HG03097 (cell line): ENCODE results near the gene TRIM51.
"Not testable (repeated sequence)": the region's sequence is repeated elsewhere in the genome, so short reads cannot be mapped to it uniquely, and the experiment has no call there.

Source experiments
- ATAC-seq: cut with Tn5 transposase; IDR thresholded peaks from one replicate; pipeline ENCODE4 v1.9.1; 2021; ENCODE audit not compliant: unreplicated experiment, low FRiP score

Gene TRIM51, protein sequence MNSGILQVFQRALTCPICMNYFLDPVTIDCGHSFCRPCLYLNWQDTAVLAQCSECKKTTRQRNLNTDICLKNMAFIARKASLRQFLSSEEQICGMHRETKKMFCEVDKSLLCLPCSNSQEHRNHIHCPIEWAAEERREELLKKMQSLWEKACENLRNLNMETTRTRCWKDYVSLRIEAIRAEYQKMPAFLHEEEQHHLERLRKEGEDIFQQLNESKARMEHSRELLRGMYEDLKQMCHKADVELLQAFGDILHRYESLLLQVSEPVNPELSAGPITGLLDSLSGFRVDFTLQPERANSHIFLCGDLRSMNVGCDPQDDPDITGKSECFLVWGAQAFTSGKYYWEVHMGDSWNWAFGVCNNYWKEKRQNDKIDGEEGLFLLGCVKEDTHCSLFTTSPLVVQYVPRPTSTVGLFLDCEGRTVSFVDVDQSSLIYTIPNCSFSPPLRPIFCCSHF

DNA sequence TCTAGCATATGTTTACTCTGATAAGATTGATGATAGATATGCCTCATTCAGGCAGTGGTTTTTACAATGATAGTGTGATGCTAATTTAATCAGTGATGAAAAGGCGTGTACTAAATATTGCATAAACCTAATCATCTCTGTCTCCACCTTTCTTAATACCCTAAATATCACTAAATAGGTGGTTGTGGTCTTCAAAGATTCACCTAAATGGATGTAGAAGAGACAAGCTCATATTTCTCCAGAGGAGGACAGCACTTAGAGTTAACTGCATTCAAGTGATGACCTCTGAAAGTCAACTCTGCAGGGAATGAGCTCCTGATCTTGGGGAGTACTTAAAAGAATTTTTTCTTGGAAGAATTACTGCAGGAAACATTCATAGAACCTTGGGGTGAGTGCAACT is at the start of gene TRIM51:
Gene TRIM51, plus strand, starts transcription at position 301 of the 400 bp plus-strand sequence. CDS start 2,132 bp downstream, outside the sequence.
- ATAC-seq, result not testable (repeated sequence)

DNA sequence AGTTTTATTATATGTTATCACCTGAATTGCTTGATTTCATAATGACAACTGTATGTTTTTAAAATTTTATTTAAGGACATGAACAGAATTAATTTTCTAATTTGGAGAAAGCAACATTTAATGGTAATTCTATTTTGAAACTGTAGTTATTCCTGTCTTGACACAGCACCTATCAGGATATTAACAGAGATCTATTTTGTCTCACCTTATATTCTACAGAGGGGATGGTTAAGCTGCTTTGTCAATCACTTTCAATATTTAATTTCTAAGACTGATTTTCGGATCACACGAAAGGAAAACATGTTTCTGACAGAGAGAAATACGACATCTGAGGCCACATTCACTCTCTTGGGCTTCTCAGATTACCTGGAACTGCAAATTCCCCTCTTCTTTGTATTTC is 44.6 kb upstream of the TRIM51 start, which contains the start of gene OR5D16:
Gene OR5D16, plus strand, starts transcription at position 301 of the 400 bp plus-strand sequence. Its CDS starts 0 bp downstream, at position 301.
- ATAC-seq, result no peak

- ATAC-seq, result no peak
Measured at GRCh38 chr11:55847453-55847852, 35.6 kb upstream of the TRIM51 start.

DNA sequence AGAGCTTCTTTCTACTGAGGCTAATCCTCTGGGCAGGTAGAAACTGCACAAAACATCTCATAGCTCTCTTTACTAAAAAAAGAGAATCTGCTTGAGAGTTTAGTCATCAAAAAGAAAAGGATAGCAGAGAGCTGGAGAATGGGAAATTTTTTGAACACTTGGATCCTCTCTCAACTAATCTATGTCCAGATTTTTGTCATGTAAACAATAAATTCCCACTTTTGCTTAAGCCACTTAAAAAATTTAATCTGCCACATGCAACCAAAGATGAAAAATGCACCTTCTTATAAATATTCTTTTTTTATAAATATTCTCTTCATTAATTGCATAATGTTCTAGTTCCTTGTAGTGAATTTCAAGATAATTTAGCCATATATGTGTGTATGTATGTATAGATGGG is 34.1 kb upstream of the TRIM51 start:
- no peak for ATAC-seq

- ATAC-seq, result no peak
Measured at GRCh38 chr11:55852141-55852540, 31.0 kb upstream of the TRIM51 start.

DNA sequence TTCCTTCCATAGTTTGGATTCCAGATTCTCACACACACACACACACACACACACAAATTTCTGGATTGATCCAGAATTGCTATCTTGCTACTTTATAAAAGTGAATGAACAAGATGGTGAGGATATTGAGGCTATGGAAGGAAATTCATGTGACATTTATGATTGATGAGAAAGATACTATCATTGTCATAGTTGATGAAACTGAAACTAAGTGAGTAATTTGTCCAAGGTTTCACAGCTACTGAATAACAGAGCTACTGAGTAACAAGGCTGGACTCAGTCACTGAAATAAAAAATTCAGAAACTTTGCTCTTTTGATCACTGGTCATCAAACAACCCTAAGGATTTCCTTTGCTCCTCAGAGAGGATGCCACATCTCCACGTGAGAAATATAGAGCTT is 28.4 kb upstream of the TRIM51 start:
- ATAC-seq, result no peak

- ATAC-seq, result not testable (repeated sequence)
Measured at GRCh38 chr11:55867354-55867753, 15.7 kb upstream of the TRIM51 start.

GRCh38 chr11:55872731-55873130 is 10.4 kb upstream of the TRIM51 start:
- ATAC-seq, result not testable (repeated sequence)

- ATAC-seq, result not testable (repeated sequence)
Measured at GRCh38 chr11:55873146-55873545, 10.0 kb upstream of the TRIM51 start.

DNA sequence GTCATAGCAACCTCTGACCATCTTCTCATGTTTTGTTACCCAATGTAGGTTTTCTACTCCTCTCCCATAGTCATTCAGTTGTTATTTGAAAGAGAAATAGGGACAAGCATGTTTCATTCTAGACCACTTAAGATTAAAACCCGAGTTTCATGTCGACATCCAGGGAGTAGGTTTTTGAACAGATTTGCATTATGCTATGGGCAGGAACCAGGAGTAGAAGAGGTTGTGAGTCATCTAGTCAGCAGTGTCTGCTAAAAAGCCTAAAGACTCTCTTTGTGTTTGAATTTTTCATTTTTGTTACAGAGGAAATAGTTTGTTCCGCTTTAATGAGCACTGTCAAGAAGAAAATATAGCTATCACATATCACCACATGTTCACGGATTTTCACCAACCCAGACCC is 1.9 kb downstream of the TRIM51 start:
- not testable (repeated sequence) for ATAC-seq

DNA sequence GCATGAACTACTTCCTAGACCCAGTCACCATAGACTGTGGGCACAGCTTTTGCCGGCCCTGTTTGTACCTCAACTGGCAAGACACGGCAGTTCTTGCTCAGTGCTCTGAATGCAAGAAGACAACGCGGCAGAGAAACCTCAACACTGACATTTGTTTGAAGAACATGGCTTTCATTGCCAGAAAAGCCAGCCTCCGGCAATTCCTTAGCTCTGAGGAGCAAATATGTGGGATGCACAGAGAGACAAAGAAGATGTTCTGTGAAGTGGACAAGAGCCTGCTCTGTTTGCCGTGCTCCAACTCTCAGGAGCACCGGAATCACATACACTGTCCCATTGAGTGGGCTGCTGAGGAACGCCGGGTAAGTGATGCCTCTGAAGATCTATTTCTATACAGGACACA is 2.4 kb downstream of the TRIM51 start:
- ATAC-seq, result not testable (repeated sequence)

GRCh38 chr11:55895216-55895615 is 12.1 kb downstream of the TRIM51 start:
- no peak for ATAC-seq

- no peak for ATAC-seq
Measured at GRCh38 chr11:55902308-55902707, 19.2 kb downstream of the TRIM51 start.

DNA sequence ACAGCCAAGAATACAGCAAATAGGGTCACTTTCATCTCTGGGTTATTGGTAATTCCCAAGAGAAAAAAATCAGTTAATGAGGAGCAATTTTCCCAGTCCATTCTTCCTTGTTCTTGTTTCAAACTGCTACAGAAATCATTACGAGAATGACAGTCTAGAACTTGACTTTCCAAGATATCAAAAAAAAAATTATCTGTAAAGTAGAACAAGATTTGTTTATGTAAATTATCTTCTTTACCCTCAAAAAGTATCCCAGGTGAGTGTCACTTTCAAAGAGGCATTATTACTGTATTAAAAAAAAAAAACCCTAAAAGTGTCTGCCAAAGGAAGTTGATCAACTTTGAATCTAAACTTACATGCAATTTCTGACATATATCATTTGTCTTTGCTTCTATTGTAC is 31.4 kb downstream of the TRIM51 start, which contains the start of gene OR5W2:
Gene OR5W2, minus strand, starts transcription at position 101 of the 400 bp plus-strand sequence. Its CDS starts 0 bp downstream, at position 101.
- no peak for ATAC-seq

DNA sequence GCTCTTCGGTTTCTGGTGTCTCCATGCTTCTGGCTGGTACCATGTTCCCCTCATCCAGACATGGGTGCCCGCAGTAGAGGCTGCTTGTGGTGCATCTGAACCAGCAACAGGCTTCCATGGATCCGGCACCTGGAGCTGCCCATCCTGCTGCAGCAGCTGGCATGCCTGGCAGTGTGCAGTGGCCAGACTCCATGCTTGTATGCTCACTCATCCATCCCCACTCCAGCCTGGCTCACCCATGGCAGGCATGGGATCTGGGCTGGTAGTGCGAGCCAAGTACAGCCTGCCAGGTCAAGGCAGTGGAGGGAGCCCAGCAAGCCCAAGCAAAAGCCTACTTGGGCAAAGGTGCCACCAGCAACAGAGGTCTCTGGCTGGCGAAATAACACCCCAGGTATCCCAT is 37.4 kb downstream of the TRIM51 start:
- no peak for ATAC-seq

DNA sequence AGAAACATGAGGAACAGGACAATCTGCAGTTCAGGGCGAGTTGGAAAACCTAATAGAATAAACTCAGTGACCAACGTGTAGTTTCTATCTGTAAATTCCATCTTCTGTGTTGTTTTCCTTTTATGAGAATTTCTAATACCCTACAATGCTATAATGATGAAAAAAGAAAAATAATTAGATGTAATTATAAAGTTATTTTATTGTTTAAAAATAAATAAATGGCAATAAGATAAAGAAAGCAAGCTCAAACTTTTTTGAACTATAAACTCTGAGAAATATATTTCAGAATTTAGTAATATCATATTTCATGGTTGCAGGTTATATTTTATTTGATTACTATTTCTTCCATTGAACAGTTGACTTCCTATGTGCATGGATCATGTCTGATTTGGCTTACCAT is 53.2 kb downstream of the TRIM51 start, which contains the start of gene OR5I1:
Gene OR5I1, minus strand, starts transcription at position 101 of the 400 bp plus-strand sequence. Its CDS starts 0 bp downstream, at position 101.
- no peak for ATAC-seq
